GM12878 (cell line): ENCODE results near the gene MAPKBP1. TPM values are rescaled to one million over a fixed set of nuclear protein-coding genes. Genes with fewer than 3 reads are reported as not detected.

ENCODE experiments used
- BACH1 ChIP-seq: fragments of 450-650 bp; IDR thresholded peaks from 2 replicates; pipeline ENCODE4 v1.6.1; 2017; ENCODE audit warnings: mild to moderate bottlenecking, borderline replicate concordance
- CEBPB ChIP-seq, 2 experiments: fragments of 150-350 bp in 1 of 2; IDR thresholded peaks; 2 replicates each; pipeline ENCODE4 v1.6.1; 2012 to 2014; ENCODE audit warnings: low read depth in 2 of 2, low read length in 2 of 2, borderline replicate concordance in 1 of 2, inconsistent platforms in 1 of 2
- CEBPZ ChIP-seq: fragments of 150-350 bp; IDR thresholded peaks from 2 replicates; pipeline ENCODE4 v1.6.1; 2016; ENCODE audit warnings: low read depth, low read length
- DPF2 ChIP-seq: fragments of 450-650 bp; IDR thresholded peaks from 2 replicates; pipeline ENCODE4 v1.6.1; 2017; ENCODE audit warnings: mild to moderate bottlenecking
- E4F1 ChIP-seq: fragments of 450-650 bp; IDR thresholded peaks from 2 replicates; pipeline ENCODE4 v1.6.1; 2018; ENCODE audit warnings: borderline replicate concordance, mild to moderate bottlenecking; ENCODE audit not compliant: partially characterized antibody
- EED ChIP-seq: sonication (generic); IDR thresholded peaks from 2 replicates; pipeline ENCODE4 v1.6.1; 2016; ENCODE audit warnings: antibody characterized with exemption, low read depth
- ESRRA ChIP-seq: IDR thresholded peaks from 2 replicates; pipeline ENCODE4 v1.6.1; 2012; ENCODE audit warnings: mild to moderate bottlenecking, low read length, improper control_type of control experiment
- IRF5 ChIP-seq: fragments of 450-650 bp; IDR thresholded peaks from 2 replicates; pipeline ENCODE4 v1.6.1; 2017; ENCODE audit warnings: borderline replicate concordance
- NBN ChIP-seq: fragments of 450-650 bp; IDR thresholded peaks from 2 replicates; pipeline ENCODE4 v1.6.1; 2016
- NFYB ChIP-seq: IDR thresholded peaks from 2 replicates; pipeline ENCODE4 v1.6.1; 2011; ENCODE audit warnings: low read depth, mild to moderate bottlenecking, low read length, improper control_type of control experiment, moderate library complexity; ENCODE audit not compliant: insufficient read depth
- PAX8 ChIP-seq: fragments of 450-650 bp; IDR thresholded peaks from 2 replicates; pipeline ENCODE4 v1.6.1; 2017; ENCODE audit warnings: mild to moderate bottlenecking, moderate library complexity
- RBBP5 ChIP-seq: fragments of 200-600 bp; sonication (generic); conservative IDR thresholded peaks from 2 replicates; pipeline ENCODE4 v1.6.1; 2016
- RELA ChIP-seq: fragments of 450-650 bp; IDR thresholded peaks from 2 replicates; pipeline ENCODE4 v1.8.0; 2014; ENCODE audit warnings: borderline replicate concordance; ENCODE audit not compliant: partially characterized antibody
- SKIL ChIP-seq: fragments of 450-650 bp; IDR thresholded peaks from 2 replicates; pipeline ENCODE4 v1.6.1; 2017; ENCODE audit warnings: mild to moderate bottlenecking, low read depth, inconsistent platforms; ENCODE audit not compliant: poor library complexity, severe bottlenecking
- SMAD5 ChIP-seq: IDR thresholded peaks from 2 replicates; pipeline ENCODE4 v1.6.1; 2016; ENCODE audit warnings: antibody characterized with exemption, low read depth
- SMC3 ChIP-seq: IDR thresholded peaks from 2 replicates; pipeline ENCODE4 v1.6.1; 2011; ENCODE audit warnings: low read length, improper control_type of control experiment, borderline replicate concordance
- STAT3 ChIP-seq: IDR thresholded peaks from 2 replicates; pipeline ENCODE4 v1.6.1; 2011; ENCODE audit warnings: low read depth, low read length, improper control_type of control experiment
- TCF3 ChIP-seq: IDR thresholded peaks from 2 replicates; pipeline ENCODE4 v1.6.1; 2012; ENCODE audit warnings: low read depth, mild to moderate bottlenecking, low read length, borderline replicate concordance; ENCODE audit not compliant: insufficient read depth
- WRNIP1 ChIP-seq: IDR thresholded peaks from 2 replicates; pipeline ENCODE4 v1.6.1; 2011; ENCODE audit warnings: low read depth, low read length, improper control_type of control experiment, borderline replicate concordance
- ZZZ3 ChIP-seq: IDR thresholded peaks from 2 replicates; pipeline ENCODE4 v1.6.1; 2011; ENCODE audit warnings: low read depth; ENCODE audit not compliant: control insufficient read depth, insufficient read length
- polyA plus RNA-seq, 11 experiments: library from polyadenylated mRNA; depleted of rRNA in 4 of 11; unstranded in 6 of 11; stranded (reverse) in 5 of 11; fragments of >200 nt; fragmentation: Nextera tagmentation in 4 of 11; fragmentation: Illumina TruSeq in 1 of 11; extraction: Ambion mirVana in 4 of 11; extraction: Trizol in 1 of 11; gene quantifications; 1 replicate in 1 of 11; 2 replicates in 10 of 11; pipeline versions ENCODE4 v1.2.1 to v1.2.3, GENCODE V29; 2011 to 2016; ENCODE audit warnings: inconsistent platforms in 2 of 11, missing spikeins in 2 of 11, low read depth in 1 of 11
- total RNA-seq, 4 experiments: library from RNA; depleted of rRNA in 3 of 4; stranded (reverse); fragments of >200 nt in 3 of 4; fragmentation: Illumina TruSeq in 1 of 4; extraction: Trizol in 1 of 4; gene quantifications; 2 replicates each; pipeline versions ENCODE4 v1.2.1 to v1.2.3, GENCODE V29; 2013 to 2021

MAPKBP1 gene
- total and polyA plus RNA-seq, 10 of the 15 experiments (the other 5 are each of a cell fraction or from before 2014, with no cell fraction given), result 0.44 to 19.0 (median 7.3) TPM

- TF ChIP-seq BACH1 (peak; percentile 80; the same call in 1 of the 2 replicates), SMAD5 (no peak), DPF2 (peak; percentile 40; the same call in 1 of the 2 replicates), IRF5 (no peak), PAX8 (no peak), CEBPZ (no peak), ESRRA (no peak), TCF3 (no peak), CEBPB (IDR thresholded peaks at IDR 0.05; ENCODE audit: borderline replicate concordance in 1 of 2, low read depth in 2 of 2, low read length in 2 of 2) (no peak), EED (peak; percentile 63; the same call in 1 of the 2 replicates), RBBP5 (no peak), NFYB (no peak), WRNIP1 (no peak), SKIL (no peak), STAT3 (no peak), NBN (no peak; the same call in 1 of the 2 replicates), ZZZ3 (no peak), E4F1 (no peak), SMC3 (no peak), RELA (peak; percentile 42)
Observed at GRCh38 chr15:41827880-41828806, 53.9 kb downstream of the MAPKBP1 start, which contains the start of gene JMJD7 (continued).
